HL-60/S4 treated with phorbol 12-myristate 13-acetate at 8.2 ng/mL for 4 days and 3 days (cell line): ENCODE data around the gene NAA80.
"Not testable (repeated sequence)": the region's sequence is repeated elsewhere in the genome, so short reads cannot be mapped to it uniquely, and the experiment has no call there.

Experiments
- in situ Hi-C: fragments of 300-500 bp; cut with MboI; formaldehyde crosslinking; loops from 2 replicates; pipeline ENCODE4 v1.15.0; 2022; ENCODE audit warnings: low sequenced_read_pairs

Gene NAA80

DNA sequence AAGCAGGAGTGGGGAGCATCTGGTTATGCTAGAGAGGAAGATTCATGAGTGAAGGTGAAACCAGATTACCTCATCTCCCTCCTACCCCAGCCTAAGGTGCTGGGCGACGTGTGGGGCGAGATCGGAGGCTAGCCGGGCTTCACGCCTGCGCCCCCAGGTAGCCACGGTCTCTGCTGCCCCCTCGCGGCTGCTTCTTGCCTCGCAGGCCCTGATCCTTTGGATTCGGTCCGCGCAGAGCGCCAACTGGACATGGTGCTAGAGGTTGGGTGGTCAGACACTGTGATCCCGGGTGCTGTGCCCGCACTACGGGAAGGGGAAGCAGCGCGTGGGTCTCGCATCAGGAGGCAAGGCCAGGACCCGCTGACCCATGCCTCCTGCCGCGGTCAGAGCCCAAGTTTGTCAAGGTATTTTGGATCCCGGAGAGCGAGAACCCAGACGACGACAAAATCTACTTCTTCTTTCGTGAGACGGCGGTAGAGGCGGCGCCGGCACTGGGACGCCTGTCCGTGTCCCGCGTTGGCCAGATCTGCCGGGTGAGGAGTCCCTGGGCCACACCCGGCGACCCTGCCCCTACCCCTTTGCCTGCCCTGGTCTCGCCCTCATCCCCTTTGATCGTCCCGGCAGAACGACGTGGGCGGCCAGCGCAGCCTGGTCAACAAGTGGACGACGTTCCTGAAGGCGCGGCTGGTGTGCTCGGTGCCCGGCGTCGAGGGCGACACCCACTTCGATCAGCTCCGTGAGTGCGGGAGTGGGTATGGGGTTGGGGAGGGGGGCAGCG is 26.1 kb downstream of the NAA80 start:
- in situ Hi-C loops = no loop called here

DNA sequence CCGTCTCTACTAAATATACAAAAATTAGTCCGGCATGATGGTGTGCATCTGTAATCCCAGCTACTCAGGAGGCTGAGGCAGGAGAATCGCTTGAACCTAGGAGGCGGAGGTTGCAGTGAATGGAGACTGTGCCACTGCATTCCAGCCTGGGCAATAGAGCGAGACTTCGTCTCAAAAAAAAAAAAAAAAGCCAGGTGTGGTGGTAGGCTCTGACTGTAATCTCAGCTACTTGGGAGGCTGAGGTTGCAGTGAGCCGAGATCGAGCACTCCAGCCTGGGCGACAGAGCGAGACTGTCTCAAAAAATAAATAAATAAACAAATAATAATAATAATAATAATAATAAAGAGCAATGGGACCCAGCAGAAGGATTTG is 26.7 kb downstream of the NAA80 start:
- in situ Hi-C loops = not testable (repeated sequence)

DNA sequence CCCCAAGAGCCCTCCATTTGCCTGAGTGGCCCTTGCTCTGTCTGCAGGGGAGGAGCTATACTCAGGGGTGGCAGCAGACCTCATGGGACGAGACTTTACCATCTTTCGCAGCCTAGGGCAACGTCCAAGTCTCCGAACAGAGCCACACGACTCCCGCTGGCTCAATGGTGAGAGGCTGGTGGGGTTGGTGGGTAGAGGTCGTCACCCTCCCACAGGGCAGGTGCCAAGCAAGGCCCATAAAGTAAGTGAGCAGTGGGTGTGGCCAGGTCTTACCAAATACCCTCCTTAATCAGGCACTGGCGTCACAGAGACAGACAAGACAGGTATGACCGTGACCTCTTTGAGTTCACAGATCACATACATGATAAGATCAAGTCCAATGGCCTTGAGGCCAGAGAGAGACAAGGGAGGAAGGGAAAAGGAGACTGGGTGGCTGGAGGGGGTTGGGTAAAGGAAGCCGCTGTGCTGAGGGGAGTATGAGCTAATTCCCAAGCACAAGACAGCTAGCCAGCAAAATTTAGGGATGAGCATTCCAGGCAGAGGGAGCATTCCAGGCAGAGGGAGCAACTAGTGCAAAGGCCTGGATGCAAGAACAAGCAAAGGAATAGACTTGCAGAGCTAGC is 27.8 kb downstream of the NAA80 start:
- in situ Hi-C loops = no loop called here

DNA sequence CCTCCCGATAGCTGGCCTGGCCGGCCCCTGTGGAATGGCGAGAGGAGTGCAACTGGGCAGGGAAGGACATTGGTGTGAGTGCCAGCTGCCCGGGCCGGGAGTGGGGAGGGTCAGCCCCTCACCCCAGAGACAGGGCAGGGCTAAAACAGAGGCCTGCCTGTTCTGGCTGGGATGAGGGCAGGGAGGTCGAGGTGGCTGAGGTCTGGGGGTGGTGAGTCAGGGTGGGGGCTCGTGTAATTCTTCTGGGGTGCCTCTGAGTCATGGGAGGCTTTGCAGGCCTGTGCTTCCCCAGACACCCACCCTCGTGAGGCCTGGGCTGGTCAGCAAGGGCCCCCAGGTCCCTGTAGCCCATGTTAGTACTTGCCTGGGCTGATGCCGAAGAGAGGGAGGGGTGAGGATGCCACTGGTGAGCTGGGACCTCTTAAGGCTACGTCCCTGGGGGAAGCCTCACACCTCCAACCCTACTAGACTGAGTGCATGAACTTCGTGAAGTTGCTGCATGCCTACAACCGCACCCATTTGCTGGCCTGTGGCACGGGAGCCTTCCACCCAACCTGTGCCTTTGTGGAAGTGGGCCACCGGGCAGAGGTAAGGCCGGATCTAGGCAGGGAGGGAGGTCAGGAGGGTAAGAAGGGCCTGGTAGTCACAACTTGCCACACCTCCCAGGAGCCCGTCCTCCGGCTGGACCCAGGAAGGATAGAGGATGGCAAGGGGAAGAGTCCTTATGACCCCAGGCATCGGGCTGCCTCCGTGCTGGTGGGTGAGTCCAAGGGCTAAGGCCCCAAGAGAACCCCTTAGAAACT is 28.6 kb downstream of the NAA80 start:
- in situ Hi-C loops = no loop called here

DNA sequence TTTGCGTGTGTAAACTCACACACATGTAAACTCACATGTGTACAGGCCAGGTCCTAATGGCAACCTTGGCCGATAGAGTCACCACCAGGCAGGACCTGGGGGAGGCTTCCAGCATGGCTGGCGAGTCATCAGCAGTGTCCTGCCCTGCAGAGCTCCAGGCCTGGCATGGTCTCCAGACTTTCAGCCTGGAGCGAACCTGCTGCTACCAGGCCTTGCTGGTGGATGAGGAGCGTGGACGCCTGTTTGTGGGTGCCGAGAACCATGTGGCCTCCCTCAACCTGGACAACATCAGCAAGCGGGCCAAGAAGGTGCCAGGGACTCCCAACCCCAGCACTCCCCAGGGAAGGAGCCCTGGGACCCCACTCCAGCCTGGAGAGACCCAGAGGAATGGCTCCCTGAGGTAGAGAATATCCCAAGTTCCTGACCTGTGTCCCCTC is 29.2 kb downstream of the NAA80 start:
- in situ Hi-C loops = no loop called here

DNA sequence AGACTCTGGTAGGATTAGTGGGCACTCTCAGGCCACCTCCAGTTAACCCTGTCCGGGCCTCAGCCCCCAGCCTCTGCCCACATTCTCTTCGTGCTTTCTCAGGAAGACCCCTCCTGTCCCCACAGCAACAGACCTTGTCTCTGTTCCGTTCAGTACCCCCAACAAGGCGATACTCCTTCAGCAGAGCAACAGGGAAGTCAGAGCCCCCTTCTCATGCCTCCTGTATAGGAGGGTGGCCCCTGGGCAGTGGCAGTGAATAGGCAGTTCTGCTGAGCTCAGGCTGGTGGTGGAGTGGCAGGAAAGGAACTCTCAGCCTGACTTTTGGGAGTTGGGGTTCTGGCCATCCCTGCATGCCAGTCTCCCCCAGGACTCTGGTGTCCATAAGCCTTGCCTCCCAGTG is 29.7 kb downstream of the NAA80 start:
- in situ Hi-C loops = no loop called here

DNA sequence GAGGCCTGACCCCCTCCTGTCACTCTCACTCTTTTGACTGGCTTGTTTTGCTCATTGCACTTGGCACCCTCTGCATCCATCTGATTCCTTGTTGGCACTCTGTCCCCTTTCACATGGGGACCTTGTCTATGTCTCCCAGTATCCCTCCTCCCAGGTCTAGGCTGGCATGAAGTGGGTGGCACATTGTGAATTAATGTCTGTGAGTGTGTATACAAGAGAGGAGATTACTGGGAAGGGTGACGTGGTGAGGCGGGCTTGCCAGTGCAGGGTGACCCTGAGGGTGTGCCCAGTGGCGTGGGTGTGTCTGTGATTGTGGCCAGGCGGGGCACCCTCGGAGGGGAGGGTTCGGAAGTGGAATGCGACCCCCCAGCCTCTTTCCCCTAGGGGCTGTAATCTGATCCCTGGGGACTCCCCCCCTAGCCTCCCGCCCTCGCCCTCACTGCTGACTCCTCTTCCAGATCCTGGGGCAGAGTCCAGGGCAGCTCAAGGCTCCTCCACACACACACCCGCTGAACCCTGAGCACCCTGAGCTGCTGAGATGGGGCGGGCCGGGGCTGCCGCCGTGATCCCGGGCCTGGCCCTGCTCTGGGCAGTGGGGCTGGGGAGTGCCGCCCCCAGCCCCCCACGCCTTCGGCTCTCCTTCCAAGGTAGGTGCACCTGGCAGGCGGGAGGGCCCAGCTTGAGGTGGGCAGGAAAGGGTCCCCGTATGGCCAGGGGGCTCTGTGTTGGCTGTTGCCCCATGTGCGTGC is 30.3 kb downstream of the NAA80 start, which contains the start of gene SEMA3B:
TSS of gene SEMA3B (plus strand) at position 445 of the 749 bp plus-strand sequence. CDS start at position 539, 94 bp downstream.
- in situ Hi-C loops = no loop called here

DNA sequence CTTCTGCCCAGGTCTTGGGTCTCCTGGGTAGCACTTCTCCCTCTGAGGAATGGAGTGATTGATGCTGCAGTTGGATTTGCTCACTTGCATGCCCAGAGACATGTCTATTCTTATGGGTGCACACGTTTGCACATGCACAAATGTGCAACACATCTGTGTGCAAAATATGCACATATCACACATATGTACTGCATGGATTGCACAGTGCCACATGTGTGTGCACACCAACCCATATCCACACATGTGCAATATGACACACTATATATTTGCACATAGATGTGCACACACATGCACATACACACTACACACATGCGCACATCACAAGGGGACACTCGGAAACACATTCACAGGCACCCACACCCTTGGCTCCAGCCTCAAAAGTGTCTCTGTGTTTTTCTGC is 30.9 kb downstream of the NAA80 start:
- in situ Hi-C loops = no loop called here

DNA sequence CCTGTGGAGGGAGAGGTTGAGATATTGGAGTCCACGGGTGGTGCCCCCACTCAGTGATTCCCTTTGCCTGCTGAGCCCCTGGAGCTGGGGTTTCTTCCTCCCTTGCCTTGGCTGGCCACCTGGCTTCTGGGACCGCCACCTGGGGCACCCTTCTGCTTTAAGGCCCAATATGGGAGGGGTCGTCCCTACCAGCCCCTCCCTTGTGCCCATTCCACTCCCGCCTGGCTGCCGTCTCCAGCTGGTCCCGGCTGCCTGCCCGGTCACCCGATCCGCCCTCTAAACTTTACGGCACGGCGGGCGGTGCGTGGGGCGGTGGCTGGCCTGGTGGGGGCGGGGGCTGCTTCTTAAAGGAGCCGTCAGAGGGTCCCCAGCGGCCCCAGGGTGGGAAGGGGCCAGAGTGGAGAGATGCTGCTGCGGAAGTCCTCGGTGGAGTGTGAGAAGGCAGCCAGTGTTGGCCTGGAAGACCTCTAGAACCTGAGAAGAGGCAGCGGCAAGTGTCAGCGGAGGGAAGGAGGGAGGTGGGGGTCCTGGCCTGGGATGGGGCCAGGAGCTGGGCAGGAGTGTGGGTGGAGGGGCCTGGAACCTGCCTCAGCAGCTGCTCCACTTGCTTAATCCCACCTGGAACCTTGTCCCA is 31.8 kb downstream of the NAA80 start:
- in situ Hi-C loops = no loop called here

DNA sequence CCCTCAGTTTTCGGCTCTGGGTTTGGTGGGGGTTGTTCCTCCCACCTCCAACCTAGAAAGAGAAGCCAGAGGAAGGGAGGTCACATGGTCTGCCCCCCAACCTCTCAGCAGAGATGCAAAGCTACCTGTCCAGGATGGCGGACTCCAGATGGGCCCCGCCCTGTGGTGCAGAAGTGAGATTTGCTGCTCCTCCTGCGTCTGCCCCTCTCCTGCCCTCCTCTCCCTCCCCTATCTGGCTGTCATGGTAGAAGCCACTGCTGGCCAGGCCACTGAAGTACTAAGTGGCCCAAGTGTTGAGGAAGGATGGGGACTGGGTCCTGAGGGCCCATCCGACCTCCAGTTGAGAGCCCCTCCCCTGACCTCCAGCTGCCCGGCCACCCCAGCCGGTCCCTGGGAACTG is 32.4 kb downstream of the NAA80 start:
- in situ Hi-C loops = no loop called here

DNA sequence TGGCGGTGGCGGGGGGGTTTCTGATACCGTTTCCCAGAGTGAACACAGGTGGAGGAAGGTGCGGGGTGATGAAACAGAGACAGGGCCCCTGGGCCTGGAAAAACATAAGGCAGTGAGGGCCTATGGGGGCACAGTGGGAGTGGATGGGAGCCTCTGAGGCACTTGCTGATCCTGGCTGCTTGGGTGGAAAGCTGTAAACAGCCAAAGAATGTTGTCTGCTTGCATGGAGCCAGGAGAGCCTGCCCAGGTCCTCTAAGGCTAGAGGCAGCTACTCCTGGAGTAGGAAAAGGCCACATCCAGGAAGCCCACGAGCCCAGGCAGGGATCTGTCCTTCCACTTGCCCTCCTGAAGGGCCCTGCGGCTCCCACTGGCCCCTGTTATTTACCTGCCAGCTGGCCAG is 33.2 kb downstream of the NAA80 start:
- in situ Hi-C loops = no loop called here

DNA sequence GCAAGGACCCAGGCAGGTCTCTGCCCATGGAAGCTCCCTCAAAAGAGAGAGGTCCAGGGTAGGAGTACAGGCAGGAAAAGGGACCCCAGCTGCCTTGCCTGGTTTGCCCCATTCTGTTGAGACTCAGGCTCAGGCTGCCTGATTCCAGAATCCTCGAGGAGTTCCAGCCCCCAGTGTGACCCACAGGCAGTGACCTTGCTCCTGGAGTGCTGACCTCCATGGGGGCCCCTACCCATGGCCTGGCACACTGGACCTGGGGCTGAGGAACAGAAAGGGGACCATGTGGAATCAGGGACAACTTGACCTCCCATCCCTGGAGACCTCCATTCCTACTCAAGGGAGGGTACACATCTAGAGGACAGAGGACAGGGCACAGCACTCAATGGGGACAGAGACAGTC is 33.6 kb downstream of the NAA80 start:
- in situ Hi-C loops = no loop called here

DNA sequence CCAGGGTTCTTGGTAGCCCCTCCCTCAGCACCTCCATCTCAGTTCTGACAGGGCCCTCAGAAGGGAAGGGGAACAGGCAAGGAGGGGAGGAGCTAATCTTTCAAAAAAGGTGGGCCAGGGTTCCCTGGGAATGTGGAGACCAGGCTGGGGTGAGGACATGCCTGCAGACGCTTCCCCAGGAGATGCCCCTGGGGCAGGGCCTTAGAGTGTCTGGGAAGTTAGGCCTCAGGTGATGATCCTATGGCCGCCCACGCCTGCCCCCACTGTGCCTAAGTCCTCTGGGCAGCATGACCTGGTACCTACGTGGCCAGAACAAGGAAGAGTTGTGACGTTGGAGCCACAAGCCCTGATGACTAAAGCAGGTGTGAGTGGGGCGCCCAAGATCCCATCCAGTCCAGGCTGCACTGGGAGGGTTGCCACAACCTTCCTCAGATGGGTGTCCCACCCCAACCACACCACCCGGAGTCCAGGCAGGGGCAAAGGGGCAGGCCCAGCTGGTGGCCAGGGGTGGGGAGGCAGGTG is 34.2 kb downstream of the NAA80 start:
- in situ Hi-C loops = no loop called here

DNA sequence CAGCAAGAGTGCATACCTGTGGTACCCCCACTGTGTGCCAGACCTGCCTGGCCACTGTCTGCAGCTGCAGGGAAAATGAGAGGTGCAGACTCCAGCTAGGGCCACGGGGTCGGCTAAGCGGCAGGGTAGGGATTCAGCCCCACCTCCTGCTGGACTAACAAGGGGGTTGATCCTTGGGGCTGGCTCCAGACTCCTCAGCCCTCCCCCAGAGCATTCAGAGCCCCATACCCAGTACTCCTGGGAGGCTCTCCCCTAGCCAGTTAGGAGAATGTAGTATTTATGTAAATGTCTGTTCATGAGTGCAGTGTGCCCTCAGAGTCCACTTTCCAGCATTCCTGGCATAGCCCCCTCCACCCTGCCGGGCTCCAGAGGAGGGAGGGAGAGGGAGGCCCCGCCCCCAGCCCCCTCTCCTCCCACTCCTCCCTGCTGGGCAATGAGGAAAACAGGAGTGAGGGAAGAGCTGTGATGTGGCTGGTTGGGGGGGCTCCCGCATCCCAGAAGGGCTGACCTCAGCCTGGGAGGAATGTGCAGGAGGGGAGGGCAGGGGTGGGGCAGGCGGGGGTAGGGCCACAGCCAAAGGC is 34.7 kb downstream of the NAA80 start:
- in situ Hi-C loops = no loop called here

DNA sequence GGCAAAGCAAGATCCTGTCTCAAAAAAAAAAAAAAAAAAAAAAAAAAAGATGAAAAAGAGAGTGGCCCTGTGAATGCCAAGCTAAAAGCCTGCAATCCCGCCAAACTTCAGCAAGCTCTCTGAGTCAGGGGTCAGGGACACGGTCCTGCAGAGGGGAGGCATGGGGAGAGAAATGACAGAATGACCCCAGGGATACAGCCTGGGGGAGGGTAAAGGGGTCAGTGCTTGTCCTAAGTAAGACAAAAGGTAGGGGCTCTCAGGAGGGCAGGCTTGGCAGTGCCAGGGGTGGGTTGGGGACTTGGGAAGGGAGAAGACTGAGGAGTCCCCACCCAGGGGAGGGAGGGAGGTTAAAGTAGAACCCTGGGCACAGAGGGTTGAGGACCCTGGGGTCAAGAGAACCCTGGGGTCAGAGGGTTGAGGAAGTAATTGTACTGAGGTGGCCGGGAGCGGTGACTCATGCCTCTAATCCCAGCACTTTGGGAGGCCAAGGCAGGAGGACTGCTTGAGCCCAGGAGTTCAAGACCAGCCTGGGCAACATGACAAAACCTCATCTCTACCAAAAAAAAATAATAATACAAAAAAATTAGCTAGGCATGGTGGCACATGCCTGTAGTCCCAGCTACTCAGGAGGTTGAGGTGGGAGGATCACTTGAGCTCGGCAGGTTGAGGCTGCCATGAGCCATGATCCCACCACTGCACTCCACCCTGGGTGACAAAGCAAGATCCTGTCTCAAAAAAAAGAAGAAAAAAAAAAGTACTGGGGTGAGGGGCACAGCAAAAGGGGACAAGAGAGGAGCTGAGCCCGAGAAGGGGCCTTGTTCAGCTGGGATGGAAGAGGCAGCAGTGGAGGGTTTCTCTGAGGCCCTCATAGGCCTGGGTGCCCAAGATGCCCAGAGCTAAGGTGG is 35.5 kb downstream of the NAA80 start:
- in situ Hi-C loops = no loop called here

DNA sequence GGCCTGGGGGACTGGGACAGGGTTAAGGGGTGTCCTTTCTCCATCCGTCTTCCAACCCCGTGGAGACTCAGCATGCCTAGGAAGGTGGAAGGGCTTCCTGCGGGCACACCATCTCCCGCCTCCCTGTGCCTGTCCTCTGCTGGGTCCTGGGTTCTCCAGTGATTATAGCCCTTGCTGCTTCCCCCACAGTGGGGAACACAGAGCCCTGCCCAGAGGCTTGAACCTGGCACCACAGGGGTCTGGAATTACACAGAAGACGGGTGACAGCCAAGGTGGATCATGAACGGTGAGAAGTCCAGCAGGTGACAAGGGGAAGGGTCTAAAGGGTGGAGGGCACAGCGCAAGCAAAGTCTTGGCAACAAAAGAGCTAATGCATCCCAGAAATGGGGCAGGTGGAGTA is 36.4 kb downstream of the NAA80 start:
- in situ Hi-C loops = no loop called here

DNA sequence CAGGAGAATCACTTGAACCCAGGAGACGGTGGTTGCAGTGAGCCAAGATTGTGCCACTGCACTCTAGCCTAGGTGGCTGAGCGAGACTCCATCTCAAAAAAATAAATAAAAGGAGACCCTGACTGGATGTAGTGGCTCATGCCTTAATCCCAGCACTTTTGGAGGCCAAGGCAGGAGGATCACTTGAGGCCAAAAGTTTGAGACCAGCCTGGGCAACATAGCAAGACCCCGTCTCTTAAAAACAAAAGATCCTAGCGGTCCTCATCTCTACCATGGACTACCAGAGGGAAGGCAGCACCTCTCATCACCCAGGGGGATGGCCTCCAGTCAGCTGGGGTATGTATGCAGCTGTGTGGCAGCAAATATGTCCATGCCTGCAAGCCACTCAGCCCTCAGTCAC is 37.0 kb downstream of the NAA80 start:
- in situ Hi-C loops = not testable (repeated sequence)

DNA sequence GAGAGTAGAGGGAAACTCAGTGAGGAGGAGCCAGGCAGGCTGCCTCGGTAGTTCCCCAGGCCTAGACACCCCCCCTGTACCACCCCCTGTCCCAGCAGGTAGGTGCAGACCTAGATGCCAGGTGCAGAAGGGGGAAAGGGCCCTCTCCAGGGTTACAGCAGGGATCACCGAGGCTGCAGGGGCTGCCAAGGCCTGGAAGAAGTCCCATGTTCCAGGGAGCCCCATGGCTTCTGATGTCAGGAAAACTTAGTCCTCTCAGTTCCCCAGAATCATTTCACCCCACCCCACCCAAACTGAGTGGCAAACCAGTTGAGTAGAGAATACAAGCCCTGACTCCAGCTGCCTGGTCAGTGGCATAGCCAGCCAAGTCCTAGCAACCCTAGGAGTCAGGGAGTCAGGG is 37.7 kb downstream of the NAA80 start:
- in situ Hi-C loops = no loop called here

DNA sequence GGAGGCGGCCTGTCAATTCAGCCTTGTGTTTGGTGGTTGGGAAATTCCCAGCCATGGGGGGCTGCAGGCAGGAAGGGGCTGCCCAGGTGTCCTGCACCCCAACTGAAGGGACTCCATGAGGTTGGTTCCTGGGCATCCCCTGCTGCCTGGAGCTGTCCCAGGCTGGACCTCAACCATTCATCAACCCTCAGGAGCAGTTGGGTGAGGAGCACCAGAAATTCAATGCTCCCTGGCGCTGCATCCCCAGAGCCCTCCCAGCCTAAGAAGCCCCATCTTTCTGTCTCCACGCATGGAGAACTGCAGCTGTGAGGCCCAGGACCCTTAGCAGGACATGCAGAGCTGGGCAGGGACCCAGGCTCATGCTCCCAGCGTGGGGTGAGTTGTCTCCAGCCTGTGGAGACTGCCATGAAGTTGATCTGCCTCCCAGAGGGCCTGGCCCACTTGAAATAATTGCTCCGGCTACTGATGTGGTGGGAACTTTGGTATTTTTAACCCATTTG is 38.2 kb downstream of the NAA80 start:
- in situ Hi-C loops = no loop called here
